Vagina (tissue), 2 donors: Measurements from ENCODE around the gene MEIS3.

Source experiments
- POLR2A ChIP-seq, 2 donors: fragments of 450-650 bp; IDR thresholded peaks; one replicate each; pipeline ENCODE4 v1.6.1; 2017; ENCODE audit warnings: antibody characterized with exemption in 2 of 2, mild to moderate bottlenecking in 2 of 2, moderate library complexity in 2 of 2
- POLR2AphosphoS5 ChIP-seq, 2 donors: sonication (generic); formaldehyde crosslinking; IDR thresholded peaks; one replicate each; pipeline ENCODE4 v1.9.0; 2017; ENCODE audit warnings: antibody characterized with exemption in 2 of 2, mild to moderate bottlenecking in 2 of 2, low read depth in 1 of 2; ENCODE audit not compliant: insufficient read depth in 1 of 2

- TF ChIP-seq POLR2AphosphoS5 (IDR thresholded peaks at IDR 0.05; ENCODE audit: insufficient read depth in 1 of 2, low read depth in 1 of 2) (no peak), POLR2A (IDR thresholded peaks at IDR 0.05) (no peak)
Measured at GRCh38 chr19:47450478-47450877, 31.2 kb upstream of the MEIS3 start.
